BJ (cell line): Measurements from ENCODE around the gene BHLHE23. TPM values are rescaled to one million over a fixed set of nuclear protein-coding genes. Genes with fewer than 3 reads are reported as not detected.

Experiments used
- CTCF ChIA-PET: fragments of 350-600 bp; formaldehyde crosslinking; extraction: SDS; loops from one replicate; lab custom pipeline; 2021; ENCODE audit warnings: antibody characterized with exemption, inconsistent platforms; lab: Yijun Ruan, JAX
- POLR2A ChIA-PET: fragments of 300-600 bp; sonication (Branson Sonifier 250); formaldehyde crosslinking; extraction: SDS; loops from one replicate; lab custom pipeline; 2021; ENCODE audit warnings: antibody characterized with exemption; lab: Charles Lee
- DNase-seq: peaks from one replicate; pipeline ENCODE4 v3.0.0-alpha.2; 2011; ENCODE audit warnings: low read depth
- H3K27me3 ChIP-seq: 2 replicates; pipeline ENCODE4 v1.6.0; 2011; ENCODE audit warnings: low read length; ENCODE audit not compliant: control insufficient read depth, insufficient read depth
- H3K36me3 ChIP-seq: 2 replicates; pipeline ENCODE4 v1.5.1; 2011; ENCODE audit warnings: low read length; ENCODE audit not compliant: control insufficient read depth, insufficient read depth
- H3K4me3 ChIP-seq: 2 replicates; pipeline ENCODE4 v1.5.1; 2011; ENCODE audit warnings: low read depth, mild to moderate bottlenecking, control low read depth, low read length
- polyA plus RNA-seq: library from polyadenylated mRNA; depleted of rRNA; stranded (reverse); fragments of >200 nt; gene quantifications from 2 replicates; pipeline ENCODE4 v1.2.3, GENCODE V29; 2011
- TF ChIP-seq, protein P1 (sequence below): IDR thresholded peaks from 2 replicates; pipeline ENCODE4 v1.5.1; 2011; ENCODE audit warnings: low read depth, mild to moderate bottlenecking, control low read depth, inconsistent platforms, low read length, moderate library complexity; ENCODE audit not compliant: insufficient read depth

BHLHE23 gene
- polyA plus RNA-seq, 1 experiment: not detected

DNA sequence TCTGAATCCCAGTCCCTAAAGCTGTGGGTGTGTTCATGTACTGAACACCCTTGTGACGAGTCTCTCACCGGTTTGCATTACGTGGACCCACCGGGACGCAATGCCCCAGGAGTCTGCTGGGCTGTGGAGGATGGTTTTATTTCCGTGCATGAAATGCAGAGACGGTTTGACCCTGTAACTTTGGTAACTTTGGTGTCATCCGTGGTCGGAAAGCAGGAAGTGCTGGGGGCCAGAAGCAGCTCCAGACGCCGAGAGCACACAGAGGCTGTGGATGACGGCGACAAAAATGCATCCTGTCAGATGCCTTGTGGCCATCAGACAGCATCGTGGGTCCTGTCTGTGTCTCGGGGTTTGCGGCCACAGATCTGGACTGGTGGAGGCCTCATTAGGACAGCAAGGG is 7.2 kb downstream of the BHLHE23 start:
- TF ChIP-seq, protein P1, sequence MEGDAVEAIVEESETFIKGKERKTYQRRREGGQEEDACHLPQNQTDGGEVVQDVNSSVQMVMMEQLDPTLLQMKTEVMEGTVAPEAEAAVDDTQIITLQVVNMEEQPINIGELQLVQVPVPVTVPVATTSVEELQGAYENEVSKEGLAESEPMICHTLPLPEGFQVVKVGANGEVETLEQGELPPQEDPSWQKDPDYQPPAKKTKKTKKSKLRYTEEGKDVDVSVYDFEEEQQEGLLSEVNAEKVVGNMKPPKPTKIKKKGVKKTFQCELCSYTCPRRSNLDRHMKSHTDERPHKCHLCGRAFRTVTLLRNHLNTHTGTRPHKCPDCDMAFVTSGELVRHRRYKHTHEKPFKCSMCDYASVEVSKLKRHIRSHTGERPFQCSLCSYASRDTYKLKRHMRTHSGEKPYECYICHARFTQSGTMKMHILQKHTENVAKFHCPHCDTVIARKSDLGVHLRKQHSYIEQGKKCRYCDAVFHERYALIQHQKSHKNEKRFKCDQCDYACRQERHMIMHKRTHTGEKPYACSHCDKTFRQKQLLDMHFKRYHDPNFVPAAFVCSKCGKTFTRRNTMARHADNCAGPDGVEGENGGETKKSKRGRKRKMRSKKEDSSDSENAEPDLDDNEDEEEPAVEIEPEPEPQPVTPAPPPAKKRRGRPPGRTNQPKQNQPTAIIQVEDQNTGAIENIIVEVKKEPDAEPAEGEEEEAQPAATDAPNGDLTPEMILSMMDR: no peak
- Histone ChIP-seq H3K27me3 (peaks cover 34% of the 10 kb centered on the region), H3K4me3 (no peak overlapping the region), H3K36me3 (no peaks in the 10 kb centered on the region)
- DNase-seq: no peak
- ChIA-PET POLR2A (no interaction called here), CTCF (interaction anchor here (1.0 to 1.2 kb wide), 2 partner anchors 10 to 125 kb away, joined by 3 to 4 read pairs; no protein-coding TSS in a partner anchor)

DNA sequence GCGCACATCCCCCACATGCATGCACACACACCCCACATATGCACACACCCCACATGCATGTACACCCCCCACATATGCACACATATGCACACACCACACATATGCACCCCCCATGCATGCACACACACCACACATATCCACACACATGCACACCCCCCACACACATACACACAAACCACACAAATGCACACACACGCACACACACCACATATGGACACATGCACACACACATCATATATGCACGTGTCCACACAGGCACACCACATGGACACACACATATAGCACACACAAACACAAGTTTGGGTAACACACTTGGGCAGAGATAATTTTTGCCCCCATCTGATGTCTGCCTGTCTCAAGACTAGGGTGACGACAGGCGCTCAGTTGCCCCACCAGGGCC is 8.3 kb downstream of the BHLHE23 start:
- Histone ChIP-seq H3K27me3 (peaks cover 36% of the 10 kb centered on the region), H3K4me3 (no peak overlapping the region), H3K36me3 (no peaks in the 10 kb centered on the region)
- TF ChIP-seq, protein P1: no peak
- ChIA-PET POLR2A (no interaction called here), CTCF (no interaction called here)
- no peak for DNase-seq

DNA sequence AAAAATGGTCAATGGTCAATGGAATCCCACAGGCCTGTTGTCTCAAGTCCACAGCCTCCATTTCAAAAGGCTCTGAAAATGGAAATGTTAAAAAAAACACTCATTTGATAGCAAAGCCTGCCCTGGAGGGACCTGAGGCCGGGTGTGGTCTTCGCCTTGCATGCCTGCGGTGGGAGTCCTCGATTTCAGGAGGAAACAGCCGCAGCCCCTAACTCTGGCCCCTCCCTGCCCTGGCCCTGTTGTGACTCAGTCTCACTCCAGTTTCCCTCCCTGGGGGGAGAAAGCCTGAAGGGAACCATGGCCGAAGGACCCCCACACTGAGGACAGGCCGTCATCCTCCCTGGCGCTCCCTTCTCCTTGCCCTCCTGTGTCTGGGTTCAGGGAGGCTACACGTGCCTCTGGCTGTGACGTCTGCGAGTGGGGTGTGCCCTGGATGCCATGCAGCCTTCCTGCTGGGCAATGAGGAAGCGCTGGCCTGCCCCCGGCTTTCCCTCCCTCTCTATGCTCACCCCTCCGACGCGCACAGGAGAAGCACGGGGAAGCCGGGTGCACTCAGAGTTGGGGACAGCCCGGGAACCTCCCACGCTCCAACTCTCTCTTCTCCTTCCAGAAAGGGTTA is 9.2 kb downstream of the BHLHE23 start:
- H3K36me3 ChIP-seq: no peaks in the 10 kb centered on the region
- ChIA-PET POLR2A (no interaction called here), CTCF (interaction anchor here (1.4 kb wide), 1 partner anchor 25 kb away, joined by 3 read pairs; no protein-coding TSS in a partner anchor)
- TF ChIP-seq, protein P1: no peak
- H3K4me3 ChIP-seq: no peak overlapping the region
- peaks cover 37% of the 10 kb centered on the region for H3K27me3 ChIP-seq
- no peak for DNase-seq

DNA sequence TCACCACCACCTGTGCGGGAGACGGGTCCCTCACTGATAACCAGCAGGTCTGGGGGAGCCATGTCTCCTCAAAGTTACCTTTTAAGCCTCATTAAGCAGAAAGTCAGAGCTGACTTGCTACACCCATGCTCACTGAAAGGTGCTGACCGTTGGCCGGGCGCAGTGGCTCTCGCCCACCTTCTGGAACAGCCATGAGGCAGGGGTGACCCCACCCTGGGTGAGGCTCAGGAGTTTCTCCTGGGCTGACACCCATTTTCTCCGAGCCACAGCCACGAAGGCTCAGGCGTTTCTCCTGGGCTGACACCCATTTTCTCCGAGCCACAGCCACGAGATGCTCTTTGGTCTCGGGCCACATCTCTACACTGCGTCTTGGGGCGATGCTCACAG is 10.2 kb downstream of the BHLHE23 start:
- TF ChIP-seq, protein P1: no peak
- ChIA-PET CTCF (interaction anchor here (1.3 to 1.4 kb wide), 2 partner anchors 13 to 24 kb away, joined by 3 to 5 read pairs; no protein-coding TSS in a partner anchor), POLR2A (no interaction called here)
- DNase-seq: no peak
- Histone ChIP-seq H3K27me3 (peaks cover 35% of the 10 kb centered on the region), H3K4me3 (no peak overlapping the region), H3K36me3 (no peaks in the 10 kb centered on the region)

DNA sequence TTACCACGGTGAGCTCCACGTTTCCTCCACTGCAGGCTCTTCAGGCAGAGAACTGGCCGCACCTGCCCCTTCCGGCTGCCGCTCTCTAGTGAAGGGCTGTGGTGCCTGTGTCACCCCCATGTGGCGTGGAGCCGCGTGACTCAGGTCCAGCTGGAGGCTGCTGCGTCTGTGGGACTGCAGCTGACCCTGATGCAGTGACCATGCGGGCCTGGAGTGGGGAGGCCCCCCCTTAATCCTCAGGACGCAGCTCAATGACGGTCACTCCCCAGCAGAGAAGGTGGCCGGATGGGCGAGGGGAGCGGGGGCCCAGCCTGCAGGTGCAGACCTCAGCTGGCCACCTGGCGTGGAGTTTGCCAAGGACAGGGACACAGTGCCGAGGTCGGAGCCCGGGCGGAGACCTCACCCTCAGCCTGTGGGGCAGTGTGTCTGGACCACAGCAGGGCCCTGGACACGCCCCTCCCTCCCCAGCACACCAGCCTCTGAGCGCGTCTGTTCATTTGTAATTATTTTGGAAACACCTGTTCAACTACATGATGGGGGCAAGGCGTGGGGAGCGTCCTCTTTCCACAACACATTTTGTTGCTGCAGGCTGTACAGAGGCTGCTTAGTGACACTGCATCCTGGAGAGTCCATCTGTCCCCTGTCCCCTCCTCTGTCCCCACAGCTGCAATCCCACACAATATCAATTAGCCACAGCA is 10.7 kb downstream of the BHLHE23 start:
- Histone ChIP-seq H3K4me3 (no peak overlapping the region), H3K27me3 (peaks cover 36% of the 10 kb centered on the region), H3K36me3 (no peaks in the 10 kb centered on the region)
- CTCF ChIA-PET: interaction anchor here (1.3 to 1.4 kb wide), 2 partner anchors 13 to 23 kb away, joined by 3 to 5 read pairs; no protein-coding TSS in a partner anchor
- POLR2A ChIA-PET: no interaction called here
- TF ChIP-seq, protein P1: no peak
- DNase-seq: no peak
